ENCODE measurements around the gene COPS7A. TPM values are rescaled to one million over a fixed set of nuclear protein-coding genes. Genes with fewer than 3 reads are reported as not detected.

COPS7A gene
- total RNA-seq, 1 experiment from 2014 or later, result 88.7 TPM

GRCh38 chr12:6751767-6752166 lies 27.9 kb downstream of the COPS7A start:
- Histone ChIP-seq H3K27me3 (ENCODE audit: insufficient read depth, low read depth) (no peaks in the 10 kb centered on the region), H3K4me2 (peak overlapping the region; percentile 80), H3K4me3 (peak overlapping the region; percentile 77), H3K9me2 (ENCODE audit: insufficient read depth) (no peaks in the 10 kb centered on the region), H3F3A (ENCODE audit: insufficient read depth, low read depth) (peaks cover 15% of the 10 kb centered on the region; the same call in 1 of the 2 replicates), H3K4me1 (replicated peaks; ENCODE audit: insufficient read depth) (peaks cover 16% of the 10 kb centered on the region), H4K20me1 (ENCODE audit: insufficient read depth) (no peaks in the 10 kb centered on the region; the same call in 1 of the 2 replicates), H3K79me2 (ENCODE audit: low read depth) (peaks cover 26% of the 10 kb centered on the region), H2AFZ (no peak overlapping the region), H3K27ac (no peak overlapping the region), H3K36me3 (ENCODE audit: low read depth) (peaks cover 17% of the 10 kb centered on the region), H3K9me3 (ENCODE audit: insufficient read depth, low read depth) (no peaks in the 10 kb centered on the region)
- ChIA-PET POLR2A (ENCODE audit: unreplicated experiment) (interaction anchor here (0.6 to 2.8 kb wide), 4 partner anchors 14 to 642 kb away, joined by 3 to 63 read pairs (median 32); partner anchors contain the start of genes COPS7A, PTMS and ZNF384), CTCF (interaction anchor here (0.6 to 3.6 kb wide), 6 partner anchors 15 to 237 kb away, joined by 3 to 83 read pairs (median 10); partner anchors contain the start of genes COPS7A, LAG3 and PTMS)
- no peak for DNase-seq
- TF ChIP-seq CTCF (conservative IDR thresholded peaks at IDR 0.05) (no peak), EZH2 (IDR thresholded peaks at IDR 0.05; ENCODE audit: low read depth) (no peak)
- intact Hi-C loops (cut with micrococcal nuclease; ENCODE audit: unreplicated experiment), result loop anchor here (2.0 to 5.0 kb wide), 2 partner anchors 63 to 191 kb away; partner anchors contain the start of genes C12orf57, RNU7-1 and ZNF384
- no TSS peak for BruUV-seq (replicated peaks)

- no peak for DNase-seq
- Histone ChIP-seq H3K27me3 (ENCODE audit: insufficient read depth, low read depth) (no peaks in the 10 kb centered on the region), H3K9me2 (ENCODE audit: insufficient read depth) (no peaks in the 10 kb centered on the region), H3K4me1 (replicated peaks; ENCODE audit: insufficient read depth) (peaks cover 16% of the 10 kb centered on the region), H2AFZ (peak overlapping the region; percentile 89), H3K9me3 (ENCODE audit: insufficient read depth, low read depth) (no peaks in the 10 kb centered on the region), H3K36me3 (ENCODE audit: low read depth) (peaks cover 17% of the 10 kb centered on the region), H3K4me2 (peak overlapping the region; percentile 80), H3K27ac (peak overlapping the region; percentile 83), H3K4me3 (peak overlapping the region; percentile 77), H3F3A (ENCODE audit: insufficient read depth, low read depth) (peaks cover 13% of the 10 kb centered on the region; the same call in 1 of the 2 replicates), H4K20me1 (ENCODE audit: insufficient read depth) (no peaks in the 10 kb centered on the region; the same call in 1 of the 2 replicates), H3K79me2 (ENCODE audit: low read depth) (peaks cover 26% of the 10 kb centered on the region)
- intact Hi-C loops (cut with micrococcal nuclease; ENCODE audit: unreplicated experiment), result loop anchor here (2.0 to 5.0 kb wide), 2 partner anchors 64 to 190 kb away; partner anchors contain the start of genes C12orf57, RNU7-1 and ZNF384
- no peak; the same call in 1 of the 2 replicates for TF ChIP-seq CTCF (conservative IDR thresholded peaks at IDR 0.05)
- CTCF ChIA-PET, result interaction anchor here (0.5 to 3.6 kb wide), 17 partner anchors 14 to 238 kb away, joined by 3 to 83 read pairs (median 5); partner anchors contain the start of genes CD4, COPS7A, GPR162 and LAG3
- TSS peak; percentile 35 for BruUV-seq (replicated peaks)
- POLR2A ChIA-PET (ENCODE audit: unreplicated experiment), result interaction anchor here (0.5 to 2.8 kb wide), 13 partner anchors 12 to 1017 kb away, joined by 3 to 63 read pairs (median 4); partner anchors contain the start of genes COPS7A, PTMS, RNU7-1 and ZNF384
These were observed 28.5 kb downstream of the COPS7A start for GRCh38 chr12:6752167-6752920.
